Measurements from ENCODE around the gene ZNF451. TPM values are rescaled to one million over a fixed set of nuclear protein-coding genes. Genes with fewer than 3 reads are reported as not detected.
A peak's percentile ranks its signal among the peaks of the same experiment; 100 is the strongest.
"Not testable (repeated sequence)": the region's sequence is repeated elsewhere in the genome, so short reads cannot be mapped to it uniquely, and the experiment has no call there.

ZNF451 gene
- total RNA-seq, 2 donors from 2014 or later = 37.3 to 38.3 TPM

DNA sequence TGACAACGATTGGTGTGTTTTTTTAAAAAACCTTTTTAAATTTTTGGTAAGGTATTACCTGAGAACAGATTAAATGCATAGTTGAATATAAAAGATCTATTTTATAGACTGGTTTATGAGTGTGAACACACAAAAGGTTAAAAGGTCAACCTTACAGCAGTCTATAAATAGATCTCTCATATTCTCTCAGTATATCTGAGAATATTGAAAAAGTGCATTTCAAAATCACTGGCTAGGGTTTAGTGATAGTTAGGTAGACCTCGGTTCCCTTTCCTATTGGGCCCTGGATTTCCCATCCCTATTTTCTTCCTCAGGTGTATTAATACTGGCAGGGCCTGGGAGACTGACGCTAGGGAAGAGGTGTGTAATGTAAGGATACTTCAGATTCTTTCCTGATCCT, 723 bp upstream of the ZNF451 start:
- ATAC-seq (no peak), DNase-seq (no peak)
- intact Hi-C loops (cut with DNase I, micrococcal nuclease) = no loop called here

DNA sequence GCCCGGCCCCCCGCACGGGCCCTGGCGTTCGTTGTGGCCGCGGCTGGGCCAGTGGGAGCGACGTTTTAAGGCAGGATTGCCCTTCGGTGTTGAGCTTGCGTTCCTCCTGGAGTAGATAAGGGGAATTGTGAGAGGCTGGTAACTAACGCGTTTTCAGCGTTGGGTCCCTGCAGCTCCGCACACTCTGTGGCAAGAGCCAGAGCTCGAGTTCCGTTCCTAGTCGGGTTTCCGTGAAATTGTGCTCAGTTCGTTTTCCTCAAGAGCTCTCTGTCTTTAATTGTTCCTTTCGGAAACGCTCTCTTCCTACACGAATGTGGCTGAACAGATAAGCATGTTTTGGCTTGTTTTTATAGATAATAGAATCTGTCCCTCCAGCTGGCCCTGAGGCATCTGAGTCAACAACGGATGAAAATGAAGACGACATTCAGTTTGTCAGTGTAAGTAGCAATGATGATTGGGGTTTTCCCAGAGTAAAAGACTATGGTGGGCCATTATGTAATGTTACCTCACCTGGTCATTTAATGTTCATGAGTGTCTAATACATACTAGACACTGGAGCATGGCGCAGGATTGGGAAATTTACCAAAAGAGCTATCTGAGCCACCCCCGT, 575 bp downstream of the ZNF451 start:
- ATAC-seq = peak; percentile 31
- DNase-seq; intact Hi-C loops (cut with DNase I, micrococcal nuclease): not testable (repeated sequence)

DNA sequence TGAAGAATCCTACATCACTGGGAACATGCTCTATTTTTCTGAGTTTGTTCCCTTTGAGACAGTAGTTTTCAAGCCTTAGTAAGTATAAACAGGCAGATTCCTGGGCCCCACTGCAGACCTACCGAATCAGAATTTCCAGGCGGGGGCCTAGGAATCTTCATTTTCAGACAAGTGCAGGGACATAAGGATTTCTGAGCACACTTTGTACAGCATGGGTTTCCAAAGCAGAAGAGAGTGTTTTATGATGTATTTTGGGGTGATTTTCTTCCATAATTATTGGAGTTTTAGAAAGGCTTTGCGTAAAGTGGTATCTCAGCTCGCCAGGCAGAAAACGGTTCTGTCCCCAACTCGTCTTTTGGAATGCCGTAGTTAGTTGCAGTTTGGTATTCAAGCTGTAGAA, 1.4 kb downstream of the ZNF451 start:
- DNase-seq; intact Hi-C loops (cut with DNase I, micrococcal nuclease); ATAC-seq: not testable (repeated sequence)

DNA sequence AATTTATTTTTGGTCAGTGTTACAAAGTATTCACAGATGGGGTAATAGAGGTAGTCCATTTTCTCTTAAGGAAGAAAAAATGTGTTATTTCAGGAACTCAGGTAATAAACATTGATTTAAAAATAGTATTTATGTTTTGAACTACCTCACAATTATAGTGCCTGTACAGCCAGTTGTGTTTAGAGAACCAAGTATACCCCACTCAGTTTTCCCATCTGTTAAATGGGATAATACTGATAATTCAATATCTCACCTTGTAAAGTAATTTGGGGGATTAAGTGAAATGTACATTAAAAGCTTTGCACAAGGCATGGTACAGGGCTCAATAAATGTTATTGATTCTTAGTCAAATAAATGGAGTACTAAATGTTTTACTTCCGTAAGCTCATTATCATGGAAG, 4.7 kb downstream of the ZNF451 start:
- ATAC-seq (no peak), DNase-seq (no peak)
- intact Hi-C loops (cut with DNase I, micrococcal nuclease) = no loop called here

DNA sequence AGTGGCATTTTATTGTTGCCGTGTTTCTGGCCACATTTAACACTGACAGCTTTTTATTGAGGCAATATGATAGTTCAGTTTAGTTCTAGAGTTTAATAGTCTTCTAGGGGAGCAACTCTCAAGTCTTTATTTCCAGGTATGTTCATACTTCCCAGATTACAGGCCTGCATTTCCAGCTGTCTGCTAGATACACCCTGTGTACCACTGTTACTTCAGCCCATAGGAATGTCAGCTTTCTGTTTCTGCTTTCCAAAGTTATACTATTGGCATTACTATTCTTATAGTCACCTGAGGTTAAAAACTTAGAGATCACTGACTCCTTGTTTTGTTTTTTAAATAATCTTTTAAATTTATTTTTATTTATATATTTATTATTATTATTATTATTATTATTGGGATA, 7.6 kb downstream of the ZNF451 start:
- ATAC-seq = peak; percentile 45
- intact Hi-C loops (cut with DNase I, micrococcal nuclease) = no loop called here

DNA sequence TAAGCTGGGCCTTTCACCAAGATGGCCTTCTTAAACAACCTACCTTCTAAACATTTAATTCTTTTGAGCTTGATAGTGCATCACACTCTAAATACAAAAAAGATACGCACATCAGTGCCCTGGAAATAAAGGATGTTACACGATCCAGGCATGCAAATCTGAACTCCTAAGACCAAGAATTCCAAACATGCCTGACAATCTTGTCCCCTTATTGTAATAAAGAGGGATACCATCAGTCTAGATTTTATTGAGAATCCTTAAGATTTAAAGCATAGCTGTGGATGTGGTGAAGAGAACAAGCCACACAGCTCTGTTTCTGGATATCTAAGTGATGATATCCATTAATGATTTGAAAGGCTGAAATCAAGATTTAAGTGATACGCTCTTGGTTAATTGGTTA, 13.0 kb downstream of the ZNF451 start:
- intact Hi-C loops (cut with DNase I, micrococcal nuclease) = no loop called here
- DNase-seq (no peak), ATAC-seq (no peak)

More for the DNA sequence above, 7.6 kb downstream of the ZNF451 start:
- no peak for DNase-seq

DNA sequence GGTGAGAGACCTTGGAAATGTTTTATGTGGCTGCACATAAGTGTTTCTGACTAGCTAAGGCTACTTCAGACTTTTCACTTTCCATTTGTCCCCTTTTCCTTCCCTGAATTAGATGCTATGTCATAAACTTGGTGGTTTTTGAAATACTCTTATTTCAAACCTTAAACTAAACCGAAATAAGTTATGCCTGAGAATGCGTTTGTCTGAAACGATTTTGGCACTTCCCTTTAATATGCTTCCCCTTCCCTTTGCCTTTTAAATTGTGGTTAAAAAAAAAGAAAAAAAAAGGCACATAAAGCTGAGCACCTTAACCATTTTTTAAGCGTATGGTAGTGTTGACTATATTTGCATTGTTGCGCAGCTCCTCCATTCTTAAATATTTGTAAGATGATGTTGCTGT, 14.3 kb downstream of the ZNF451 start:
- intact Hi-C loops (cut with DNase I, micrococcal nuclease) = no loop called here
- no peak for ATAC-seq
- no peak for DNase-seq

DNA sequence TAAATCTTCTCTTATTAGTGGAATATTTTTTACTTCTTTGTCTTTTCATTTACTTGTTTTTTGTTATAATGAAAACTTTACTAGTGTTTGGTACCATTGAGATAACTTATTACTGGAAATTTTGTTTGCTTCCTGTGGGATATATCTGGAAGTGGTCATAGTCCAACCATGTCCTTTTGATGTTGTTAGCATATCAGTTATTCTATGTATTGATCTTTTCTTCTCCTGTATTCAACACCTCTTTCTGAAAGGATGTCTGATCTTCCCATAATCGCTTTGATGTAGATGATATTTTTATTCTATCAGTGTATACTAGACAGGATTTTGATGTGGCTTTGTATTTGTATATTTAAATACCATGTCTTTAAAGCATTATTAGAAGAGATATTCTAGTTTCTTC, 17.0 kb downstream of the ZNF451 start:
- intact Hi-C loops (cut with DNase I, micrococcal nuclease) = no loop called here
- ATAC-seq = no peak
- DNase-seq = no peak

DNA sequence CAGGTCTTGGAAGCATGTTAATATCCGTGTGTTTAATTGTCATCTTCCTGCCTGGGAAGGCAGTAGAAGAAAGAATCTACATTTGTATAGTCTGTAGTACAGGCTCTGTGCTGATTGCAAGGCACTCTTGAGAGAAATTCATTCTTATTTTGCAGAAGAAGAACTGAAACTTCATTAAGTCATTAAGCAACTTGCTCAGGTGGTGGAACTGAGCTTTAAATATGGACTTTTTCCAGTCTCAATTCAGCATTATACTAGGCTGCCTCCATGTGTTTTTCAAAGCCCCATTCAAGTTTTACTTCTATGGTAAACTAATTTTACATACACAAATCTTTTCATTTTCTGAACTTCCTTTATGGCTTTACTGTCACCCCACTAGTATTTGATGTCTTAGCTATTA, 18.7 kb downstream of the ZNF451 start:
- ATAC-seq = no peak
- DNase-seq = no peak
- intact Hi-C loops (cut with DNase I, micrococcal nuclease) = no loop called here

DNA sequence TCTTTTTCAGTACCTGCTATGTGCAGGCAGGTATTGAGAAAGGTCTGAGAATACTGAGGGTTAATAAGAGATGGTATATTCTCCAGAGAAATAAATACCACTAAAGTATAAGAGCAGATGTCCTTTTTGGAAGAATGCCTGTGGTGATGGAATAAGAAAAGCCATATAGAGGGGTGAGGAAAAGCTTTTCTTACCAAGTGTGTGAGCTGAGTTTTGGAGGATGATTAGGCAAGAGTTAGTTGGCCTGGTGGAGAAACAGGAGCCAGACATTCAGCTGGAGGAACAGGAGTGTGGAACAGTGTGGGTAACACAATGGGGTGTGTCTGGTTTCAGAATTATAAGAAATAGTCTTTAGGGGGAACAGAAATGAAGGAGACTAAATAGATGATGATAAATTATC, 19.9 kb downstream of the ZNF451 start:
- ATAC-seq (no peak), DNase-seq (no peak)
- intact Hi-C loops (cut with DNase I, micrococcal nuclease) = no loop called here

DNA sequence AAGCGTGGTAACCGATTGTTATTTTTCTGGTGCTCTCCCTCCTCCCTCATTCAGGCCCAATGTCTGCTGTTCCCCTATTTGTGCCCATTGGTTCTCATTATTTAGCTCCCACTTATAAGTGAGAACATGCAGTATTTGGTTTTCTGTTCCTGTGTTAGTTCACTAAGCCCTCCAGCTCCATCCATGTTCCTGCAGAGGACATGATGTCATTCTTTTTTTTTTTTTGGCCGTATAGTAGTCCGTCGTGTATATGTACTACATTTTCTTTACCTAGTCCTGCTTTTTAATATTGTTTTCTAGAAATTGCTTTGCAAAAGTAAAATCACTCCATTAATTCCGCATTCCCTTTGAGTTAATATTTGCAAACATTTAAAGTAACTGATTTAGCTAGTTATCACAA, 23.1 kb downstream of the ZNF451 start:
- no peak for ATAC-seq
- intact Hi-C loops (cut with DNase I, micrococcal nuclease) = no loop called here

DNA sequence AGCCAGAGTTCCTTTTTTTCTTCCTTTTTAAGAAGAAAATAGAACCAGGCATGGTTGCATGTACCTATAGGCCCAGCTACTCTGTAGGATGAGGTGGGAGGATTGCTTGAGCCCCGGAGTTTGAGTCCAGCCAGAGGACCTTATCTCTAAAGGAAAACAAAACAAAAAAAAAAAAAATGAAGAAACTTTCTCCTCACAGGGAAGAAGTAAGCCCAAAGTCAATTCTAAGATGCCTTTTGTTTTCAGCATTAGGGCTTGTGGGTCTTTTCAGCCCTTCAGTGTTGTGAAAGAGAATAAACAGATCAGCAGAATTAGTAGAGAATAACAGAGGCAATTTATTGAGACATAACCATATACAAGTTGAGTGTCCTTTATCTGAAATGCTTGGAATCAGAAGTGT, 26.8 kb downstream of the ZNF451 start:
- ATAC-seq (no peak), DNase-seq (no peak)
- intact Hi-C loops (cut with DNase I, micrococcal nuclease) = no loop called here

More for the DNA sequence above, 23.1 kb downstream of the ZNF451 start:
- no peak for DNase-seq

DNA sequence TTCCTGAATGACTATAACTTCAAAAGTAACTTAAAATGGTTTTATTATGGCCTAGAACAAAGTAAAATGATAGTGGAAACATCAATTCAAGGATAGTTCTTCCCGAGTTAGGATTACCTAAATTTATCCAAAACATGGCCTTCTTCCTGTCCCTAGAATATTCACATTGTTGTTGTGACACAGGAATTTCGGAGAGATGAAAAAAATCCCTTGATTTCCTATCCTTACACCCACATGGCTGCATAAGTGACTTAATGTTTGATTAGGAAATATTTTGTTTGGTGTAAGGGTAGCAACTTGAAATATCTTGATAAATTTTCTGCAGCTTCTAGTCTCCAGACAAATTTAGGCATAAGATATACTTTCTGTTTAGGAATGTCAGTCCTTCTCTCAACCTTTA, 27.8 kb downstream of the ZNF451 start:
- ATAC-seq = no peak
- intact Hi-C loops (cut with DNase I, micrococcal nuclease) = no loop called here

DNA sequence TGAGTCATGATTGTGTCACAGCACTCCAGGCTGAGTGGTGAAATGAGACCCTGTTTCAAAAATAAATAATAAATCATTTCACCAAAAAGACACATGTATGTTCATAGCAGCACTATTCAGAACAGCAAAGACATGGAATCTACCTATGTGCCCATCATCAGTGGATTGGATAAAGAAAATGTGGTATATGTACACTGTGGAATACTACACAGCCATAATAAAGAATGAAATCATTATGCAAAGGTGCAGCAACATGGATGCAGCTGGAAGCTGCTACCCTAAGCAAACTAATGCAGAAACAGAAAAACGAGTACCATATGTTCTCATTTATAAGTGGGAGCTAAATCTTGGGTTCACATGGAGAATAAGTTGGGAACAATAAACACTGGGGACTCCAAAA, 33.1 kb downstream of the ZNF451 start:
- DNase-seq (no peak), ATAC-seq (no peak)

More for the DNA sequence above, 27.8 kb downstream of the ZNF451 start:
- DNase-seq = no peak

DNA sequence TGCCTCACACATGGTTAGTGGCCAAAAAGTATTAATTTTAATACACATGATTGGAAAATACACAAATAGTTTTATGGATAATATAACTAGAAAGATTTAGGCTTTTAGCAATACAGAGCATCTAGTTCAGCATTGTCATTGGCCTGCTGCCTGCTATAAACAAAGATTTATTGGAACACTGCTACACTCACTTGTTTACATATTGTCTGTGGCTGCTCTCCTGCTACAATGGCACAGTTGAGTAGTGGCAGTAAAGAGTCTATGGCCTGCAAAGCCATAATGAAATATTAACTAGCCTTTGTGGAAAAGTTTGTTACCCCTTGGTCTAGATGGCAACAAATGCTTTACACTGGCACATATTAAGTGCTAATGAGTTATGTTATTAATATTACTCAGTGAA, 37.8 kb downstream of the ZNF451 start:
- ATAC-seq = peak; percentile 76
- intact Hi-C loops (cut with DNase I, micrococcal nuclease) = no loop called here
- DNase-seq = no peak

More for the DNA sequence above, 33.1 kb downstream of the ZNF451 start:
- intact Hi-C loops (cut with DNase I, micrococcal nuclease) = no loop called here

DNA sequence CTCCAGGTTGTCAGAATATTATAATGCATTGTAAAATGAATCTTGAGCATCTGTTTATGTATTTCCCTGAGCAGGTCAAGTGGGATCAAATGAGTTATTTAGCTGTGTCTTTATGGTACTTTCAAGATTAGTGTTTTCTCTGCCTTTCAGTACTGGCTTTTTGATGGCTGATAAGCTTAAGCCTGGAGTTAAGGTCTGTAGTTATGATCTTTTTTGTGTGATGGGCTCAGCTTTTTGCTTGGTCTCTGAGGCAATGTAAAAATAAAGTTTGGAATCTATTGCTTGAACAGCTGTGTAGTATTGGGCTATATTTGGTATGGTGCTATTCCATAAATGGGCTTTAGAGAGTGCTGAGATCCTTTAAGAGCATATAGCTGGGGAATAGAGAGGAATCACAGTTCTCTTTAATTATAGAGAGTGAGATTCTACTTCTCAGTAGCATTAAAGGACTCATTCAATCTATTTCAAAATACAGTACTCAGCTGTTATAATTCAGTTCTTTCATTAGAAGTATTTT, 40.7 kb downstream of the ZNF451 start:
- intact Hi-C loops (cut with DNase I, micrococcal nuclease) = no loop called here
- ATAC-seq (no peak), DNase-seq (no peak)

DNA sequence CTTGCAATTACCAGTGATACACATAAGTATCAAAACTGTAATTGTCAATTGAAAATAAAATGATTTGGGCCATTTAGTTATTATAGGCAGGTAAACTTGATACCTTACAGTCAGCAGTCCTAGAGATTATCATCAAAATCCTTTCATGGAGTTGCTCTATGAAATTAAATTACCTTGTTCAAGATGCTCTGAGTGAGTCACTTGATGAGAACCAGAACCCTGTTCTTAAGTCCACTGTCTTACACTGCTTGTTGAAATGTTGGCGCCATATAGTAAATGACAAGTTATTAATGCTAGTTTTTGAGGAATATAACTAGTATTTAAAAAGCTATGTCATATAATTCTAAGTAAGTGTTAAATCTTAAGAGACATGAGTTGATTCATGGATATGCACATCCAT, 45.0 kb downstream of the ZNF451 start:
- intact Hi-C loops (cut with DNase I, micrococcal nuclease) = no loop called here
- ATAC-seq (no peak), DNase-seq (no peak)

DNA sequence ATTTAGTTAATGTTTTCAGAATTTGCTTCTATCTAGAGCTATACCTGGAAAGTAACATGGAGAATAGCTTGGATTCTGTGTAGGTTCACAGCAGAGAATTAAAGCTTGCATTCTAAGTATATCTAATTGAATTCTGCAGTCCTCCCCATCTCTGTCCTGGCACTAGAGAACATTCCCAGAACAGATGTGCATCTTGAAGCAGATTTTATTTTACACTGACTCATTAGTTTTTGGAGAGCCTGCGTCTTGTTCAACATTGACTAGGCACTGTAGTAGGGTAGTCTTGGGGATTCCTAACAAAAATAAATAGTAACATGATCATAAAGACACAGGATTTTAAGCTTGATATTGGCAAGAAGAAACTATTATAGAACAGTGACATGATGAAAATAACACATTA, 45.9 kb downstream of the ZNF451 start:
- DNase-seq (no peak), ATAC-seq (no peak)
- intact Hi-C loops (cut with DNase I, micrococcal nuclease) = no loop called here

DNA sequence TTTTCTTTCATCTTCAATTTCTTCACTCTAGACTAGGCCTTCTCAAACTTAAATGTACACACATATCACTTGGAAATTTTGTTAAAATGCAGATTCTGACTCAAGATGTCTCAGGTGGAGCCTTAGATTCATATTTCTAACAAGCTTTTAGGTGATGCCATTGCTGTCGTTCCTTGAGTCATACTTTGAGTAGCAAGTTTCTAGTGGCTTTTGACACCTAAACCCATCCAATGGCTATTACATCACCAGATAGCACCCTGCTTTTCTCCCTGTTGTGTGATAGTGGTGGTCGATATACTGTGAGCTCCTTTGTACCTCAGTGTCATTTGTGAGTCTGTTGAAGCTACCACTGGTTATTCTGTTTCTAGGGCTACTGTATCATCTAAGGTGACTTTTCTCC, 47.4 kb downstream of the ZNF451 start:
- DNase-seq (no peak), ATAC-seq (no peak)
- intact Hi-C loops (cut with DNase I, micrococcal nuclease) = no loop called here

DNA sequence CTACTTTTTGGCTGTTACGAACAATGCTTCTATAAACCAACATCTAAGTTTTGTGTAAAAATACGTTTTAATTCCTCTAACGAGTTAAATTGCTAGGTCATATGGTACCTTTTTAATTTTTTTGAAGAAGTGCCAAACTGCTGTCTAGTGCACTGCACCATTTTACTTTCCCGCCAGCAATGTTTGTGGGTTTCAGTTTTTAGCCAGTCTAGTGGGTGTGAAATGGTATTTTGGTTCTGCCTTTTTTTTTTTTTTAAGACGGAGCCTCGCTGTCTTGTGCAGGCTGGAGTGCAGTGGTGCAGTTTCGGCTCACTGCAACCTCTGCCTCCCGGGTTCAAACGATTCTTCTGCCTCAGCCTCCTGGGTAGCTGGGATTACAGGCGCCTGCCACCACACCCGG, 48.0 kb downstream of the ZNF451 start:
- DNase-seq (no peak), ATAC-seq (no peak)
- intact Hi-C loops (cut with DNase I, micrococcal nuclease) = no loop called here

DNA sequence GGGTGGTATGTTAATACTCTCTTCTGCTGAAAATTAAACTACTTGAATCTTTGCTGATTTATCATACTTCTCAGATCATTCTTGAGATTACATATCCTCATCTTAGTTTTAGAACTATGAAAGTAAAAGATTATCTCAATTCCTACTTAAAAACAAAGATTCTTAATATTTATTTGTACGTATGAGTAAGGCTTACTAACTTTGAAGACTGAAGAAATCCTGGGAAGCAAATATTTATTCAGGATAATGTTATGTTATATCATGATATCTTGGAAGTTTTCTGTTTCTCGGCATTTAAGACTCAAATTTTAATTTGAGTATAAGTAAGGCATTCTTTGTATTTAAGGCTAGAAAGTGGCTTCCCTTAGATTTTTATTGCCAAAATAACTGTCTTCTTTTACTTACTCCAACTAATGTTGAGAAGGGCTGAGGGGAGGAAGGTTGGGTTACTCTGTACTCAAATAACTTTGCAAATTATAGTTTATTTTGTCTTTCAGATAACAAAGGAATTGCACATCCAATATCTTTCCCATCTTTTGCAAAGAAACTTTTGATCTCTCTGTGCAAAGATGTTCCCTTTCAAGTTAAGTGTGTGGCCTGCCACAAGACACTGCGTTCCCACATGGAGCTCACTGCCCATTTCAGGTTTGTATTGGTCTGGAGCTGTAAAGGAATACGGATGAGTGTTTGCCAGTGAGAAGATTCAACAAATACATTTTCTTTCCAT, 51.6 kb downstream of the ZNF451 start:
- no peak for ATAC-seq
- no peak for DNase-seq
- intact Hi-C loops (cut with DNase I, micrococcal nuclease) = no loop called here

Data from left colon (tissue), 2 donors.